DOHH2 (cell line): Measurements from ENCODE around the gene LAMA5.

Experiments used
- EZH2phosphoT487 ChIP-seq: fragments of 200-600 bp; sonication (generic); IDR thresholded peaks from 2 replicates; pipeline ENCODE4 v1.6.1; 2017; ENCODE audit warnings: borderline replicate concordance, mild to moderate bottlenecking, antibody characterized with exemption, low read length, moderate library complexity, mixed read lengths
- TF ChIP-seq, protein P1 (sequence below): fragments of 200-600 bp; sonication (generic); IDR thresholded peaks from one replicate; pipeline ENCODE4 v1.5.1; 2014; ENCODE audit warnings: antibody characterized with exemption, mild to moderate bottlenecking, low read depth, low read length; ENCODE audit not compliant: poor library complexity, severe bottlenecking

DNA sequence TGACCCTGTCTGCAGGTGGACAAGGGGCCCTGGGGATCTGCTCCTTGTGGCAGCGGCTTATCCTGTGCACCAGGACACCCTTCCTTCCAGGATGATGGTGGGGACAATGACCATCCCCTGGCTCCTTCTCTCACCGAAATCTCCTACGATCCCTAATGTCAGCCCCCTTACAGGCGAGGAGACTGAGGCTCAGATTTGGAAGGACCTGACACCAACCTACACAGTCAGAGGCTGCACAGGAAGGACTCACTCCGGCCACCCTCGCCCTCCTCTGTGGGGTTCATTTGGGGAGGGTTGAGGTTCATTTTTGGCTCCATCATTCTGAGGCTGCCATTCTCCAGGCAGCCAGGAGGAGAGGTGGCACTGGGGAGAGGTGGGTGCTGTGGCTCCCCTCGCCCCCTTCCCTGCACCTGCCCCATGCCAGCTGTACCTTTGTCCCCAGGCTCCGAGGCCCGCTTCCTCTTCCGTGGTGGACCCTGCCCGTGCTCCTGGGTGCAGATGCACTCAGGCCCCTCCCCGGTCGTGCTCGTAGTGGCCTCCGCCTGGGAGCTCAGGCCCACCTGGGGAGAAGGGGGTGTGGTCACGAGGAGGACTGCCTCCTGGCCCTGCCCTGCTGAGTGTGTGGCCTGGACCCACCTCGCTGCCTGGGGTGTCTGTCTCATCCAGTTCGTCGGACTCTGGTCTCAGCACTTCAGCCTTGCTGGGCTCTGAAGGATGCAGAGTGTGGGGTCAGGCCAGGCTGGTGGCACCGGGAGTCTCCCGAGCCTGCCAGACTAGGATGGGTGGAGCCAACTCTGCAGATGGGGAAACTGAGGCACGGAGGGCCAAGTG, 45.3 kb upstream of the LAMA5 start:
- TF ChIP-seq, protein P1, sequence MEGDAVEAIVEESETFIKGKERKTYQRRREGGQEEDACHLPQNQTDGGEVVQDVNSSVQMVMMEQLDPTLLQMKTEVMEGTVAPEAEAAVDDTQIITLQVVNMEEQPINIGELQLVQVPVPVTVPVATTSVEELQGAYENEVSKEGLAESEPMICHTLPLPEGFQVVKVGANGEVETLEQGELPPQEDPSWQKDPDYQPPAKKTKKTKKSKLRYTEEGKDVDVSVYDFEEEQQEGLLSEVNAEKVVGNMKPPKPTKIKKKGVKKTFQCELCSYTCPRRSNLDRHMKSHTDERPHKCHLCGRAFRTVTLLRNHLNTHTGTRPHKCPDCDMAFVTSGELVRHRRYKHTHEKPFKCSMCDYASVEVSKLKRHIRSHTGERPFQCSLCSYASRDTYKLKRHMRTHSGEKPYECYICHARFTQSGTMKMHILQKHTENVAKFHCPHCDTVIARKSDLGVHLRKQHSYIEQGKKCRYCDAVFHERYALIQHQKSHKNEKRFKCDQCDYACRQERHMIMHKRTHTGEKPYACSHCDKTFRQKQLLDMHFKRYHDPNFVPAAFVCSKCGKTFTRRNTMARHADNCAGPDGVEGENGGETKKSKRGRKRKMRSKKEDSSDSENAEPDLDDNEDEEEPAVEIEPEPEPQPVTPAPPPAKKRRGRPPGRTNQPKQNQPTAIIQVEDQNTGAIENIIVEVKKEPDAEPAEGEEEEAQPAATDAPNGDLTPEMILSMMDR, result no peak
- TF ChIP-seq EZH2phosphoT487, result no peak
